GM21529 (cell line): ENCODE results near the gene ASB4.

Source experiments
- ATAC-seq: cut with Tn5 transposase; IDR thresholded peaks from one replicate; pipeline ENCODE4 v1.9.1; 2021; ENCODE audit not compliant: unreplicated experiment

ASB4 gene

GRCh38 chr7:95525503-95525902 lies 39.8 kb downstream of the ASB4 start:
- no peak for ATAC-seq

GRCh38 chr7:95526128-95526738 lies 40.5 kb downstream of the ASB4 start:
- no peak for ATAC-seq

GRCh38 chr7:95527033-95527775 lies 41.5 kb downstream of the ASB4 start:
- peak; percentile 71 for ATAC-seq

GRCh38 chr7:95527776-95528250 lies 42.1 kb downstream of the ASB4 start:
- ATAC-seq = no peak

GRCh38 chr7:95529701-95530100 lies 44.0 kb downstream of the ASB4 start:
- no peak for ATAC-seq

GRCh38 chr7:95530881-95531280 lies 45.1 kb downstream of the ASB4 start:
- no peak for ATAC-seq

GRCh38 chr7:95531605-95532219 lies 46.0 kb downstream of the ASB4 start:
- ATAC-seq = no peak

GRCh38 chr7:95534796-95535195 lies 49.1 kb downstream of the ASB4 start:
- ATAC-seq = no peak

- no peak for ATAC-seq
These were observed 49.9 kb downstream of the ASB4 start for GRCh38 chr7:95535662-95536061.

GRCh38 chr7:95536656-95537311 lies 51.0 kb downstream of the ASB4 start:
- ATAC-seq = no peak

- ATAC-seq = no peak
These were observed 51.7 kb downstream of the ASB4 start for GRCh38 chr7:95537468-95537867.

GRCh38 chr7:95539426-95539825 lies 53.7 kb downstream of the ASB4 start:
- ATAC-seq = no peak

GRCh38 chr7:95540366-95540765 lies 54.6 kb downstream of the ASB4 start:
- no peak for ATAC-seq

- ATAC-seq = no peak
These were observed 57.6 kb downstream of the ASB4 start for GRCh38 chr7:95543312-95543711.

GRCh38 chr7:95544171-95544570 lies 58.4 kb downstream of the ASB4 start:
- no peak for ATAC-seq

- ATAC-seq = no peak
These were observed 59.4 kb downstream of the ASB4 start for GRCh38 chr7:95545007-95545615.

GRCh38 chr7:95545673-95546072 lies 59.9 kb downstream of the ASB4 start:
- ATAC-seq = no peak

- ATAC-seq = no peak
These were observed 60.9 kb downstream of the ASB4 start for GRCh38 chr7:95546647-95547046.

- no peak for ATAC-seq
These were observed 61.9 kb downstream of the ASB4 start for GRCh38 chr7:95547361-95548348.
